CD1c-positive myeloid dendritic cell (primary cell): ENCODE data around the gene RBM19.
A peak's percentile ranks its signal among the peaks of the same experiment; 100 is the strongest.

ENCODE experiments used
- DNase-seq: peaks from one replicate; pipeline ENCODE4 v3.0.0-alpha.2; 2016; ENCODE audit errors: extremely low spot score

RBM19 gene

DNA sequence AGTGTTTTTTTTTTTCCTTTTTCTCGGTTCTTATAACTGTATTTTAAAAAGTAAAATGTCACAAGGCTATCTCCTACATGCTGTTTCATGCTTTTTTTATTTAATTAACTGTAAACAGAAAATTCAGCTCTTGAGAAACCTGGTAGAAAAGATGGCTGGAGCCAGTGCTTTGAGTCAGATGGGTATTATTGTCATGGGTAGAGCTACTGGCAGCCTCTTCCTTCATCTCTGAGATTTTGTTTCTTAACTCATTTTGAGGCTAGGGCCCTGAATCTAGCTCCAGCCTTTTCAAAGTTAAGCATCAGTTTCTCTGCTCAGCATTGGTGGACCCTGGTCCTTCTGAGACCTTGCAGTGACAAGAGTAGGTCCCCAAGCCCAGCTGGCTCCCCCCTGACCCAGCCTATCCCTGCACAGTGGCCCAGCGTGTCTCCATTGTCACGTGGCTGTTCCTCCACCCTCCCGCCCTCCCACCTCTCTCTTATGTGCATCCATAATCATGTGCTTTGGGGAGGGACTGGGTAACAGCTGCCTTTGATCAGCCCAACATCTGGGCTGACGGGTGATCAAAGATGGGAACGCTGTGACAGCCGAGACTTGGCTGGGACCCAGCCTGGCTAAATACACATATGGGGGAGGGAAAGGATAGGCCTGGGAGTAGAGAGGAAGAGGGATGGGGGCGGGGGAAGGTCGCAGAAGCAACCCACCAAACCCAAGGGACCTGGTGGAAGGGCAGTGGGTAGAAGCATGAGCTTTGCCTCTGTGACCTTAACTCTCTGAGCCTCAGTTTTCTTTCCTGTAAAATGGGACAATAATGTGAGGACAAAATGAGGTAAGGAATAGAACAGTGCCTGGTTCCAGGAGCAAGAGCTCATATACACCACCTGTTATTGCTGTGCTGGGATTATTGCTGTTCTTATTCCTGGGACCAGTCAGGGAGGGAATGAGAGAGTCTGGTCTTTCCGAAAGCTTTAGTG, 24.4 kb upstream of the RBM19 start:
- no peak for DNase-seq

GRCh38 chr12:113988976-113989375, 22.9 kb upstream of the RBM19 start:
- no peak for DNase-seq

GRCh38 chr12:113988064-113988451, 21.9 kb upstream of the RBM19 start:
- DNase-seq, result no peak

DNA sequence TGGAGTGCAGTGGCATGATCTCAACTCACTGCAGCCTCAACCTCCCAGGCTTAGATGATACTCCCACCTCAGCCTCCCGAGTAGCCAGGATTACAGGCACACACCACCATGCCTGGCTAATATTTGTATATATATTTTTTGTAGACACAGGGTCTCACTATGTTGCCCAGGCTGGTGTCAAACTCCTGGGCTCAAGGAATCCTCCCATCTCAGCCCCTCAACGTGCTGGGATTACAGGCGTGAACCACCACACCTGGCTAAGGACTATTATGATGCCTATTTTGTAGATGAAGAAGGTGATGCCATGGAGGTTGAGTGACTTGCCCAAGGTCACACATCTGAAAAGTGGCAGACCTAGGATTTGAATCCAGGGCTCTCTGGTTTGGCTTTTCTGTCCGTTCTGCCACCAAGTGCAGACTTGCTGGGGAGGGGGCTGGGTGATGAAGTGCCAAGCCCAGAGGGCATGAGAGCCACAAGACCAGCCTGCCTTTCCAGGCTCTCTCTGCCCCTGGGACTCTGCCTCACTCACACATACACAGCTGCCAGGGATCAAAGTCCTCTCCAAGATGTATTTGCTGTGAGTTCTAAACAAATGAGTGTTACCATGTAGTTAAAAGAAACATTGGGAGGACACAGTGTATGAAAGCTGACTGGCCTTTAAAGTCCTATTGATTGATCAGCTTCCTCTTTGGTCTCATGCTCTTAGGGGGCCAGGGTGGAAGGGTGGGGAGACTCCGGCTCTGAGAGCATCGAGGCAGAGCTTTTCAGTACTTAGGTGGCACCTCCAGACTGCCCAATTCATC, 21.3 kb upstream of the RBM19 start:
- no peak for DNase-seq

DNA sequence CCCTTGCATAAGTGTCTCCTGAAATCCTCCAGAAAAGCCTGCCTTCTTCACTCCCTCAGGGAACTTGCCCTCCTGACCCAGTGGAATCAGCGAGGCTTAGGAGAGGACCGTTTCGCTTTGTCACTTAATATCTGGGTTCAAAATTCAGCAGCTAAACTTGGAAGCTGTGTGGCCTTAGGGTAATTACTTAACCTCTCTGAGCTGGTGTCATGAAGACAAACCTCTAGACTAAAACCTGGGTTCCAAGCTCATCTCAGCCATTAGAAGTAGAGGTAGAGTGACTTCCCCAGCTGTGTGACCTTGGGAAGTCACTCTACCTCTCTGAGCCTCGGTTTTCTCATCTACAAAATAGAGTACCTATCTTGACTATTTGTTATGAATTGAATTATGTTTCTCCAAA, 18.3 kb upstream of the RBM19 start:
- no peak for DNase-seq

GRCh38 chr12:113983777-113984448, 17.8 kb upstream of the RBM19 start:
- no peak for DNase-seq

DNA sequence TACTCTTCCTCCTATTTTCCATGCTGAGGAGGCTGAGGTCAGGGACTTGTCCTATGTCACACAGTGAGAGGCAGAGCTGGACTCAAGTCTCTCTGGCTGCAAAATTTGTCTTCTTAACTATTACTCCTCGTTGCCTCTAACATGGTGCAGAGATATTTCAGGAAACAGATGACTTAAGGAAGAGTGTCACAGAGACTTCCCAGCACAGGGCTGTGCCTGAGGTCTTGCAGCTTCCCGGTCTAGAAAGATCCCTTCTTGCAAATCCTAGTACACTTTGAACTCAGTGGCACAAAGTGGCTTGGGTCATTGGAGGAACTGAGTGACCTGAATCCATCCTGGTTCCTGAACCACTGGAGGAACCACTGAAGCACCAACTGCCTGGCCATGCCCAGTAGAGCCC, 17.1 kb upstream of the RBM19 start:
- DNase-seq, result no peak

DNA sequence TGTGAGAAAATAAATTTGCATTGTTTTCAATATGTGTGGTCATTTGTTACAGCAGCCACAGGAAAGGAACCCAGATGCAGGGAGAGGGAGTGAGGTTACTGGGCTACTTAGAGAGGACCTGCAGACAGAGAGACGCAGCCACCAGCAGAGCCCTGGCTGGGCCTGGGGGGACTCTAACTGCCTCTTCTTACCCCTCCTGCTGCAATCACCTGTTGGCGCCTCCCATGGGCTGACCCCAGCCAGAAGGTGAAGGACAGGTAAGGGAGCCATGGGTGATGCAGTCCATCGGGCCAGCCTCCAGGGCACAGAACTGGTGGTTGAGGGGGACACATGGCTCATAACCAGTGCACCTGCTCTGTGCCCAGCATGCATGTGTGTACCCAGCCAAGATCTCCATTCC, 15.8 kb upstream of the RBM19 start:
- no peak for DNase-seq

GRCh38 chr12:113980537-113981337, 14.6 kb upstream of the RBM19 start:
- DNase-seq, result peak; percentile 70

GRCh38 chr12:113980054-113980453, 13.9 kb upstream of the RBM19 start:
- DNase-seq, result no peak

- no peak for DNase-seq
Measured at GRCh38 chr12:113978080-113978479, 12.0 kb upstream of the RBM19 start.

GRCh38 chr12:113974006-113974405, 7.9 kb upstream of the RBM19 start:
- DNase-seq, result no peak

GRCh38 chr12:113973109-113973904, 7.2 kb upstream of the RBM19 start:
- no peak for DNase-seq

- no peak for DNase-seq
Measured at GRCh38 chr12:113971392-113971791, 5.3 kb upstream of the RBM19 start.

- peak; percentile 3 for DNase-seq
Measured at GRCh38 chr12:113970211-113970610, 4.1 kb upstream of the RBM19 start.

GRCh38 chr12:113967368-113967767, 1.2 kb upstream of the RBM19 start:
- DNase-seq, result no peak

GRCh38 chr12:113962733-113963132, 3.4 kb downstream of the RBM19 start:
- no peak for DNase-seq

- DNase-seq, result peak; percentile 50
Measured at GRCh38 chr12:113961921-113962710, 4.0 kb downstream of the RBM19 start.

GRCh38 chr12:113960030-113960429, 6.1 kb downstream of the RBM19 start:
- no peak for DNase-seq

DNA sequence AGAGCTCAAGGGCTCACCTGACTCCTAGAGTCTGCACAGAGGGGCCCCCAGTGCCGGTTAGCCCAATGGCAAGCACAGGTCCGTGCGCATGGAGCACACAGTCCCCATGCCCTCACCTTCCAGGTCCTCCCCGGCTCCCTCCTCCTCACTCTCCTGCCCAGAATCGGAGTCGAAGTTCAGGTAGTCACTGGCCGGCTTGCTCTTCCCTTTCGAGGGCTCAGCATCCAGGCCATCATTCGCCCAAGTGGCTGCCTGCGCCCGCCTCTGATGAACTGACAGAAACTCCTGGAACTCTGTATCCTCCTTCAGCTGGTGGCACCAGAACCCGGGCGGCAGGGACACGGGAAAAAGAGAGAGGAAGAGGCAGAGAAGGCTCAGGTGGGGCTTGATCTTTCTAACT, 7.0 kb downstream of the RBM19 start:
- DNase-seq, result no peak
